Thymus (tissue), 11 donors: ENCODE results near the gene DEPDC5. TPM values are rescaled to one million over a fixed set of nuclear protein-coding genes. Genes with fewer than 3 reads are reported as not detected.

ENCODE experiments used
- DNase-seq, 9 donors: peaks; one replicate each; pipeline ENCODE4 v3.0.0-alpha.2; 2013; ENCODE audit warnings: low spot score in 9 of 9, low read depth in 6 of 9, missing footprints in 1 of 9
- H3K27ac ChIP-seq, 2 donors: one replicate each; pipeline ENCODE4 v1.5.1; 2013; ENCODE audit warnings: control low read depth in 1 of 2, low read depth in 1 of 2, low read length in 1 of 2, mild to moderate bottlenecking in 1 of 2, moderate library complexity in 1 of 2
- H3K27me3 ChIP-seq, 2 donors: one replicate each; pipeline ENCODE4 v1.5.1; 2013; ENCODE audit warnings: low read length in 1 of 2; ENCODE audit not compliant: control insufficient read depth in 2 of 2, insufficient read depth in 1 of 2
- H3K36me3 ChIP-seq, 2 donors: one replicate each; pipeline ENCODE4 v1.5.1; 2013; ENCODE audit warnings: low read length in 1 of 2, mild to moderate bottlenecking in 1 of 2, moderate library complexity in 1 of 2; ENCODE audit not compliant: control insufficient read depth in 2 of 2, insufficient read depth in 2 of 2
- H3K4me1 ChIP-seq, 2 donors: one replicate each; pipeline ENCODE4 v1.5.1; 2013; ENCODE audit warnings: low read length in 2 of 2; ENCODE audit not compliant: control insufficient read depth in 2 of 2, insufficient read depth in 2 of 2
- H3K4me3 ChIP-seq, 2 donors: one replicate each; pipeline ENCODE4 v1.5.1; 2013; ENCODE audit warnings: low read length in 2 of 2, control low read depth in 1 of 2, mild to moderate bottlenecking in 1 of 2
- H3K9me3 ChIP-seq, 2 donors: one replicate each; pipeline ENCODE4 v1.5.1; 2013; ENCODE audit warnings: low read length in 1 of 2, mild to moderate bottlenecking in 1 of 2; ENCODE audit not compliant: control insufficient read depth in 2 of 2, insufficient read depth in 1 of 2
- WGBS: extraction: QIAGEN DNeasy Blood & Tissue Kit; methylation state at CpG from one replicate; pipeline ENCODE4 v1.1.7; 2013; 5-methylcytosine and 5-hydroxymethylcytosine counted together
- polyA plus RNA-seq: library from polyadenylated mRNA; stranded (reverse); fragments of 200-250 nt; gene quantifications from one replicate; pipeline ENCODE4 v1.2.3, GENCODE V29; 2013
- total RNA-seq: library from RNA; stranded (reverse); fragments of 120-200 nt; gene quantifications from one replicate; pipeline ENCODE4 v1.2.4, GENCODE V29; 2013
- donor health status: healthy.

DEPDC5 gene
- total and polyA plus RNA-seq, 2 donors: 9.2 to 10.5 TPM

DNA sequence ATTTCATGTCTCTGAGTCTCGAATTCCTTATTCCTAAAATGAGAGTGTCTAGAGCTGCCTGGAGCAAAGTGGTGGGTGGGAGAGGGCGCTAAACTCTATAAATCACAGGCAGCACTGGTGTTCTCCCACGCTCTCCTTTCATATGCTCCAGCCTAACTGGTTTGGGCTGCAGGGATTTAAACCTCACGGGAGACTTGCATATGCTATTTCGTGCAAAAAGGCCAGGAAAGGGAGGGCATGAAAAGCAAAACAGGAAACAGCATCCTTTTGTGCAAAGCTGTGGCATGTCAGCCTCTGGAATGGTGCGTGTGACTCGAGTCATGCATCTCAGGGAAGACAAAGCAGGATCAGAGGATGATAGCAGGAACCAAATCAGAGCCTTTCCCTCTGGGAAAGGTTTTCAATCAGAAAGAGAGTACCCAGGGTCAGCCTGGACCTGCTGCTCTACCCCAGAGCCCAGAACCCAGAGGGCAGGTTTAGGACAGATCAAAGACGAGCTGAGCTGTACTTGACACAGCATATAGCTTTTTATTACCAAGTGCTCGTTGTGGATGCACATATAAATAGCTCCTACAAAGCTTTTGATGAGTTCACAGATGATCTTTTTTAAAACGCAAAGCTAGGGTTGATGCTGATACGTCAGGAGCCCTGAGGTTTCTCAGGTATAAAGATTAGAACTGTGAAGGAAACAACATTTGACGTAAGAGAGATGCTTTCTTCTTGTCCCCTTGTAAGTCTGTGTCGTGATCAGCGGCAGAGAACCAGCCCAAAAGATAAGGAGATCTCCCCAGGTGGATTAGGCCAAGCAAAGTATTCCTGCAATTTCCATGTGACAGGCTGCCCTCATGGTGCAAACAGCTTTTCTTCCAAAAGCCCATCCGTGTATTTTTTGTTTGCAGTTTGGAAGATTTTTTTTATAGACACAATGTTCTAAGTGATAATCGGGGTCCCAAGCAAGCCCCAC is 144.3 kb downstream of the DEPDC5 start:
- Histone ChIP-seq H3K27ac (no peak overlapping the region), H3K4me1 (no peaks in the 10 kb centered on the region), H3K27me3 (no peaks in the 10 kb centered on the region), H3K36me3 (peaks cover 24 to 37% of the 10 kb centered on the region in 2 donors), H3K4me3 (no peak overlapping the region), H3K9me3 (no peaks in the 10 kb centered on the region)
- no peak for DNase-seq
- 94% methylated on average over 16 of the region's 16 CpGs for WGBS

DNA sequence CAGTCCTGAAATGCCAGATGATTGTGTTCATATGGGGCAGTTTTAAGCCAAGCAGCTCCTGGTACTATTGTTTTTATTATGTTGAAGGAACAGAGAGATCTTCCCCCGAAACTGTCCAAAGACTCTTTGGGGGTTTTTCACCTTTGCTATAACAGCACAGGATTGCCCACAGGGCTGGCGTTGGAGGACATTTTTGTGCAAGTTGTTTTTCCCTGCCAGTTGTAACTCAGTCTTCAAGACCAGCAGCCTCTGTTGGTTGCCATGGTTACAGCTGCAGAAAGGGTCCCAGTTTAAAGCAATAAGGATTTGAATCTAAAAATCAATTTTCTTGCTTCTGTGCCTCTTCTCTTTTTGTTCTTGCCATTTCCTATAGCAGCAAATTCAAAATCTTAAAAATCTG is 145.1 kb downstream of the DEPDC5 start:
- peaks cover 20 to 40% of the 10 kb centered on the region in 2 donors for H3K36me3 ChIP-seq
- no peak for DNase-seq

DNA sequence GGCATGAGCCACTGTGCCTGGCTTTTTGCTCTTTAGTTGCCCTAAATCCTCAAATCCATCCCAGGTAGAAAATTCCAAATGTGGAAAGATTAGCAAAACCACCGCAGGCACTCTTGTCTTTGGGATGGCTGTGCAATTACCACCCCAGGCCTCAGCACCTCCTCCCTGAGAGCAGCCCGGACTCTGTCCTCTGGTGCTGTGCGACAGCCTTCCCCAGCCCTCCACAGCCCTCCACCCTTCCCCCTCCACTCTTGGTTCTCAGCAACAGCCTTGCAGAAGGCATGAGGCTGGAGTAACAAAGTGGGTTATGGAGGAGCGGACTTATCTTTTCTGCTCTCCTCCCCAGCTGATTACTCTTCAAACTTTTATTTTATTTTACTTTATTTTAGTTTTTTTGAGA is 145.8 kb downstream of the DEPDC5 start:
- Histone ChIP-seq H3K27ac (no peak overlapping the region), H3K9me3 (no peaks in the 10 kb centered on the region), H3K4me1 (no peaks in the 10 kb centered on the region), H3K4me3 (no peak overlapping the region), H3K36me3 (peaks cover 20 to 43% of the 10 kb centered on the region in 2 donors), H3K27me3 (no peaks in the 10 kb centered on the region)
- DNase-seq: no peak
- WGBS: 96% methylated on average over 4 of the region's 4 CpGs

More for the DNA sequence above, 145.1 kb downstream of the DEPDC5 start:
- 97% methylated on average over 2 of the region's 2 CpGs for WGBS
- no peaks in the 10 kb centered on the region for H3K4me1 ChIP-seq
- no peaks in the 10 kb centered on the region for H3K9me3 ChIP-seq
- no peak overlapping the region for H3K4me3 ChIP-seq
- no peak overlapping the region for H3K27ac ChIP-seq
- H3K27me3 ChIP-seq: no peaks in the 10 kb centered on the region

DNA sequence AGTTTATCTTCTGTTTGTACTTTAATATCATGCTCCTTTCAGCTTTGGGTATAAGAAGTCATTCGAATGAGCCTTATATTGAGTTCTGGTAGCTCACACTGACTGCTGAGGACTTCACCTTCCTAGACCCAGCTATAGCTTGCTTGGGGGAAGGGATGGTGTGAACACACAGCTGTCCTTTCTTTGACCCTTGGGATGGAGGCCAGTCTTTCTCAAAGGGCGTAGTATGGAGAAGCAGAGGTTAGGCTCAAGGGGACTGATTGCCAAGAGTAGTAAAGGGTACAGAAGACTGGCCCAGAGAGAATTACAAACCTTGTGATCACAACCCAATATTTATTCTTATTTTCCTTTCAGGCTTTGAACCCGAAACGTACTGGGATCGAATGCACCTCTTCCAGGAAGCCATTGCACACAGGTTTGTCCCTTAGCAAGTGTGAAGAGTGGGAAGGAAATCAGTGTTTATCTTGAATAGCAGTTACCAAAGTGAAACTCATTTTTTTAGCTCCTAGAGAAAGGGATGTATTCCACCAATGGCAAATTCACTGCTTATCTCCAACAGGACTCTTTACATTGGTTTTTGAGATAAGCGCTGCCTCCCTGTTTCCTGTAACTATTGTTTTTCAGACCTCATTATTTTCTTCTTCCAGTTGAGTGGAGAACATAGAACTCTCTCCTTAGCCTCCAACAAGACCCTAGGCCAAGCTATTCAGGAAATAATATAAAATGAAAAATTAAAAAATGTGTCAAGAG is 147.7 kb downstream of the DEPDC5 start:
- H3K27me3 ChIP-seq: no peaks in the 10 kb centered on the region
- no peaks in the 10 kb centered on the region for H3K9me3 ChIP-seq
- H3K4me3 ChIP-seq: no peak overlapping the region
- H3K4me1 ChIP-seq: no peaks in the 10 kb centered on the region
- peaks cover 20 to 51% of the 10 kb centered on the region in 2 donors for H3K36me3 ChIP-seq
- no peak for DNase-seq
- no peak overlapping the region for H3K27ac ChIP-seq
- WGBS: 95% methylated on average over 6 of the region's 6 CpGs

DNA sequence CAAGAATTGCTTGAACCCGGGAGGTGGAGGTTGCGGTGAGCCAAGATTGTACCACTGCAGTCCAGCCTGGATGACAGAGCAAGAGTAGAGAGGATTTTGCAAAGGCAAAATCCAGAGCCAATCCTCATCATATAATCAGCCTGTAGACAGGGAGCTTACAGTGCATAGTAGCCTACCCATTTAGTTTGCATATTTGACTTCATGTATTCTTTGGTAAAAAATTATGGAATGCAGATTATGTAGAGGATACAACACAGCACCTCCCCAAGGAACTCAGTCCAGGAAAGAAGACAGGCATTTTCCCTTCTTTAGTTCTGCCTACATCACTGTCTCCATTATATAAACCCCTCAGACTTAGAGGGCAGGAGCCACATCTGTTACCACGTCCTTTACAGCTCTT is 150.8 kb downstream of the DEPDC5 start:
- Histone ChIP-seq H3K36me3 (peaks cover 6 to 46% of the 10 kb centered on the region in 2 donors), H3K9me3 (no peaks in the 10 kb centered on the region), H3K4me1 (no peaks in the 10 kb centered on the region), H3K27me3 (no peaks in the 10 kb centered on the region), H3K27ac (no peak overlapping the region), H3K4me3 (no peak overlapping the region)
- DNase-seq: no peak
- WGBS: 99% methylated on average over 3 of the region's 3 CpGs

DNA sequence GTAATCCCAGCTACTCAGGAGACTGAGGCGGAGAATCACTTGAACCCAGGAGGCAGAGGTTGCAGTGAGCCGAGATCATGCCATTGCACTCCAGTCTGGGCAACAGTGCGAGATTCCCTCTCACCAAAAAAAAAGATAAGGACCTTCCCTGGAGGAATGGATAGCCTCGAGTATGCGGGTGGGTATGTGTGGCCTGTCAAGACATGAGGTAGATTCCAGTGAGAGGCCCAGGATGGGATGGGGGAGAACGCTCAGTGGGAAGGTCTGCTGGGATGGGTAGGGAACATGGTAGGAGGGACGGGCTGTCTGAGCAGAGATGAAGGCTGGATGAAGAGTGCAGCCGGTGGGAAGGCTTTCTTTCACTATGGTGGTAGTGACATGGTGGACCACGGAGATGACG is 151.5 kb downstream of the DEPDC5 start:
- Histone ChIP-seq H3K4me3 (no peak overlapping the region), H3K9me3 (no peaks in the 10 kb centered on the region), H3K27ac (no peak overlapping the region), H3K4me1 (no peaks in the 10 kb centered on the region), H3K27me3 (no peaks in the 10 kb centered on the region), H3K36me3 (peaks cover 6 to 46% of the 10 kb centered on the region in 2 donors)
- DNase-seq: no peak
- 97% methylated on average over 10 of the region's 10 CpGs for WGBS

DNA sequence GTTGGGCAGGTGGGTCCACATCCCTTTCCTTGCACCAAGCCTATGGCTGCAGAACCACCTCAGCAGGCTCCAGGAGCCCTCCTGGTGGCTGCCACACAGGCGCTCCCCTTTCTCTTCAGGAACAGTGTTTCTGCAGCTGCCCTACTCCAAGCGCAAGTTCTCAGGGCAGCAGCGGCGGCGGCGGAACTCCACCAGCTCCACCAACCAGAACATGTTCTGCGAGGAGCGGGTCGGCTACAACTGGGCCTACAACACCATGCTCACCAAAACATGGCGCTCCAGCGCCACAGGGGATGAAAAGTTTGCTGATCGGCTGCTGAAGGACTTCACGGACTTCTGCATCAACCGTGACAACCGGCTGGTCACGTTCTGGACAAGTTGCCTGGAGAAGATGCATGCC is 152.3 kb downstream of the DEPDC5 start:
- no peak for DNase-seq
- WGBS: 98% methylated on average over 16 of the region's 16 CpGs
- H3K27ac ChIP-seq: no peak overlapping the region
- H3K4me3 ChIP-seq: no peak overlapping the region
- no peaks in the 10 kb centered on the region for H3K27me3 ChIP-seq
- H3K36me3 ChIP-seq: peaks cover 6 to 47% of the 10 kb centered on the region in 2 donors
- no peaks in the 10 kb centered on the region for H3K4me1 ChIP-seq
- no peaks in the 10 kb centered on the region for H3K9me3 ChIP-seq

DNA sequence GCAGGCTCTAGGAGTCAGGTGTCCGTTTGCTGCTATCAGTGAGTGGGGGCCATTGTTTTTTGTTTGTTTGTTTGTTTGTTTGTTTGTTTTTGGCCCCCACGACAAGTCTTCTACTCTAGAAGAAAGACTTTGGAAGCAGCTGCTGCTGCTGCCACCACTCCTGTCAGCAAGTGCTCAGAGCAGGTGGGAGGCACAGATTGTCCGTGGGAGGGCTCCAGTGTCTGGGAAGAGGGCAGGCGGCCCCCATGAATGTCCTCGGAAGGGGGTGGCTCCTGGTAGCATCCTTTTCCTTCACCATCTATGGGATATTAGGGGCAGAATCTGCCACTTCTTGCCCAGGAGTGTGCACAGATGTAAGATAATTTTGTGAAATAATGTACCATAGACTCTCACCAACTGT is 152.8 kb downstream of the DEPDC5 start:
- H3K4me3 ChIP-seq: no peak overlapping the region
- no peaks in the 10 kb centered on the region for H3K9me3 ChIP-seq
- H3K36me3 ChIP-seq: peaks cover 6 to 46% of the 10 kb centered on the region in 2 donors
- WGBS: 96% methylated on average over 5 of the region's 5 CpGs
- H3K27me3 ChIP-seq: no peaks in the 10 kb centered on the region
- no peak for DNase-seq
- H3K27ac ChIP-seq: no peak overlapping the region
- no peaks in the 10 kb centered on the region for H3K4me1 ChIP-seq

DNA sequence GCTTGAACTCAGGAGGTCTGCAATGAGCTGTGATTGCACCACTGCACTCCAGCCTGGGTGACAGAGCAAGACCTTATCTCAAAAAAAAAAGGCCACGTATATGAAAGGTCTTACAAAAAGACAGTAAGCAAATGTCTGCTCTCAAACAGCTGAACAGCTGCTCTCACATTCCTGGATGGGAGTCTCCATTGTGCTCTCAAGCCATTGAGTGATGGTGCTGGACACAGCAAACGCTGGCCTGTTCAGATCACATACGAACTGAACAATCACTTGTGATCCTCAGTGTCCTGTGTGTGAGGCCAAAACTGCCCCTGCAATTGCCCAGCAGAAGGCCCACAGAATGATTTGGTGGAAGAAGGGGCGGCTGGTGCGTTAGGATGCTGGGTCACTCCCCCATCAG is 156.2 kb downstream of the DEPDC5 start:
- Histone ChIP-seq H3K27me3 (no peaks in the 10 kb centered on the region), H3K4me3 (no peak overlapping the region), H3K27ac (no peak overlapping the region), H3K4me1 (no peaks in the 10 kb centered on the region), H3K9me3 (no peaks in the 10 kb centered on the region), H3K36me3 (peaks cover 6 to 34% of the 10 kb centered on the region in 2 donors)
- no peak for DNase-seq
- 98% methylated on average over 5 of the region's 5 CpGs for WGBS
